Measurements from ENCODE around the gene DLG1. TPM values are rescaled to one million over a fixed set of nuclear protein-coding genes. Genes with fewer than 3 reads are reported as not detected.

Gene DLG1
- total and polyA plus RNA-seq, 2 experiments from 2014 or later: 27.6 to 98.0 TPM

- Mint-ChIP-seq H3K4me1 (peaks cover 42% of the 10 kb centered on the region), H3K27me3 (ENCODE audit: insufficient read depth, low read depth, poor library complexity) (peaks cover 25% of the 10 kb centered on the region), H3K9me3 (no peaks in the 10 kb centered on the region), H3K27ac (no peak overlapping the region), H3K36me3 (ENCODE audit: low read depth) (no peaks in the 10 kb centered on the region), H3K4me3 (no peak overlapping the region)
- H3F3A ChIP-seq (replicated peaks; ENCODE audit: low read depth): no peaks in the 10 kb centered on the region
- H3K79me2 ChIP-seq (replicated peaks; ENCODE audit: insufficient read depth): no peaks in the 10 kb centered on the region
- TF ChIP-seq NANOG (IDR thresholded peaks at IDR 0.05; ENCODE audit: borderline replicate concordance): no peak
- TF ChIP-seq JUNB (IDR thresholded peaks at IDR 0.05; ENCODE audit: unreplicated experiment): no peak
- no peak for TF ChIP-seq CREB1 (CRISPR knock-in tag; IDR thresholded peaks at IDR 0.05; ENCODE audit: low read depth)
- TF ChIP-seq ETS1 (IDR thresholded peaks at IDR 0.05): no peak
- no peak for TF ChIP-seq EZH2phosphoT487 (IDR thresholded peaks at IDR 0.05; ENCODE audit: unreplicated experiment)
- TF ChIP-seq STAT1 (IDR thresholded peaks at IDR 0.05; ENCODE audit: unreplicated experiment): no peak
- no peak overlapping the region; the same call in 1 of the 2 replicates for H3K4me2 ChIP-seq
- H3K27me3 ChIP-seq (ENCODE audit: insufficient read depth): no peaks in the 10 kb centered on the region
- no peaks in the 10 kb centered on the region for H3K9me2 ChIP-seq (ENCODE audit: insufficient read depth)
- ATAC-seq (no peak), DNase-seq (ENCODE audit: low spot score) (no peak)
- no peak overlapping the region for H3K27ac ChIP-seq (ENCODE audit: low read depth)
- H4K20me1 ChIP-seq (replicated peaks; ENCODE audit: insufficient read depth): no peaks in the 10 kb centered on the region
- H3K4me3 ChIP-seq: no peak overlapping the region
- H3K4me1 ChIP-seq (ENCODE audit: insufficient read depth): peaks cover 8% of the 10 kb centered on the region; the same call in 1 of the 2 replicates
- H3K36me3 ChIP-seq (ENCODE audit: insufficient read depth): no peaks in the 10 kb centered on the region
- H2AFZ ChIP-seq: peak overlapping the region; percentile 23; the same call in 1 of the 2 replicates
Observed at GRCh38 chr3:197021729-197022404, 276.5 kb downstream of the DLG1 start.

- Mint-ChIP-seq H3K4me1 (peaks cover 42% of the 10 kb centered on the region), H3K27me3 (ENCODE audit: insufficient read depth, low read depth, poor library complexity) (peaks cover 23% of the 10 kb centered on the region), H3K4me3 (no peak overlapping the region), H3K9me3 (no peaks in the 10 kb centered on the region), H3K27ac (no peak overlapping the region), H3K36me3 (ENCODE audit: low read depth) (no peaks in the 10 kb centered on the region)
- H3K4me3 ChIP-seq: no peak overlapping the region
- no peaks in the 10 kb centered on the region for H3K9me2 ChIP-seq (ENCODE audit: insufficient read depth)
- H3K79me2 ChIP-seq (replicated peaks; ENCODE audit: insufficient read depth): no peaks in the 10 kb centered on the region
- peak; percentile 63 for DNase-seq (ENCODE audit: low spot score)
- H4K20me1 ChIP-seq (replicated peaks; ENCODE audit: insufficient read depth): no peaks in the 10 kb centered on the region
- H3K27ac ChIP-seq (ENCODE audit: low read depth): no peak overlapping the region
- ATAC-seq: peak; percentile 72
- no peaks in the 10 kb centered on the region for H3F3A ChIP-seq (replicated peaks; ENCODE audit: low read depth)
- H2AFZ ChIP-seq: no peak overlapping the region
- no peaks in the 10 kb centered on the region for H3K36me3 ChIP-seq (ENCODE audit: insufficient read depth)
- H3K4me1 ChIP-seq (ENCODE audit: insufficient read depth): peaks cover 8% of the 10 kb centered on the region; the same call in 1 of the 2 replicates
- no peak overlapping the region for H3K4me2 ChIP-seq
- H3K27me3 ChIP-seq (ENCODE audit: insufficient read depth): no peaks in the 10 kb centered on the region
- TF ChIP-seq REST (IDR thresholded peaks at IDR 0.05; ENCODE audit: unreplicated experiment): no peak
- no peak for TF ChIP-seq POLR2AphosphoS5 (IDR thresholded peaks at IDR 0.05; ENCODE audit: low read depth)
- no peak for TF ChIP-seq CTCF (conservative IDR thresholded peaks at IDR 0.05; ENCODE audit: low read depth in 2 of 2)
Observed at GRCh38 chr3:197021231-197021630, 277.2 kb downstream of the DLG1 start.
